Activated CD4-positive, alpha-beta memory T cell treated with anti-CD3 and anti-CD28 coated beads for 36 hours (primary cell): ENCODE data around the gene MED27. TPM values are rescaled to one million over a fixed set of nuclear protein-coding genes. Genes with fewer than 3 reads are reported as not detected.

Experiments used
- CTCF ChIA-PET: fragments of 350-600 bp; sonication (Branson Sonifier 250); formaldehyde crosslinking; loops from one replicate; lab custom pipeline; 2021; ENCODE audit warnings: antibody characterized with exemption, inconsistent platforms; lab: Charles Lee
- POLR2A ChIA-PET: fragments of 350-600 bp; sonication (Branson Sonifier 250); formaldehyde crosslinking; loops from one replicate; lab custom pipeline; 2021; ENCODE audit warnings: antibody characterized with exemption; lab: Charles Lee
- DNase-seq: peaks from one replicate; pipeline ENCODE4 v3.0.0-alpha.2; 2020
- H3K27ac Mint-ChIP-seq: one replicate; pipeline ENCODE4 v1.8.0; 2021; ENCODE audit warnings: mixed read lengths
- H3K27me3 Mint-ChIP-seq: one replicate; pipeline ENCODE4 v1.8.0; 2021; ENCODE audit warnings: mixed read lengths
- H3K36me3 Mint-ChIP-seq: one replicate; pipeline ENCODE4 v1.8.0; 2021; ENCODE audit warnings: mixed read lengths
- H3K4me1 Mint-ChIP-seq: one replicate; pipeline ENCODE4 v1.8.0; 2021; ENCODE audit warnings: low read depth, mixed read lengths
- H3K4me3 Mint-ChIP-seq: one replicate; pipeline ENCODE4 v1.8.0; 2021; ENCODE audit warnings: mild to moderate bottlenecking, mixed read lengths
- H3K9me3 Mint-ChIP-seq: one replicate; pipeline ENCODE4 v1.8.0; 2021; ENCODE audit warnings: mixed read lengths
- intact Hi-C: fragments of 100-400 bp; cut with micrococcal nuclease; formaldehyde crosslinking; loops from one replicate; pipeline ENCODE4 v1.15.1; 2023
- total RNA-seq, 2 experiments: library from RNA; stranded (reverse); gene quantifications; one replicate each; pipeline ENCODE4 v1.2.3, GENCODE V29; 2021

The MED27 gene
- total RNA-seq, 2 experiments from 2014 or later: 30.1 to 32.4 TPM

GRCh38 chr9:131810351-131811170, 269.1 kb downstream of the MED27 start:
- DNase-seq: no peak
- peaks cover 28% of the 10 kb centered on the region for H3K27me3 Mint-ChIP-seq
- H3K9me3 Mint-ChIP-seq: no peaks in the 10 kb centered on the region
- CTCF ChIA-PET: interaction anchor here (0.6 to 1.3 kb wide), 3 partner anchors 9 to 315 kb away, joined by 3 read pairs; no protein-coding TSS in a partner anchor
- intact Hi-C loops: no loop called here
- H3K36me3 Mint-ChIP-seq: no peaks in the 10 kb centered on the region
- H3K4me1 Mint-ChIP-seq: no peaks in the 10 kb centered on the region
- POLR2A ChIA-PET: interaction anchor here (0.8 kb wide), 1 partner anchor 419 kb away, joined by 3 read pairs; no protein-coding TSS in a partner anchor
- H3K4me3 Mint-ChIP-seq: no peak overlapping the region
- no peak overlapping the region for H3K27ac Mint-ChIP-seq

Other genes with a start within 250 kb of the MED27 start
- 1 to 10 TPM in 1 of 2 experiments, under 1 TPM in 1; 0.77 to 1.4 TPM for gene NTNG2, start 82.2 kb upstream of the MED27 start, total RNA-seq